ENCODE measurements around the gene BAZ1B. TPM values are rescaled to one million over a fixed set of nuclear protein-coding genes. Genes with fewer than 3 reads are reported as not detected.
"Not testable (repeated sequence)": the region's sequence is repeated elsewhere in the genome, so short reads cannot be mapped to it uniquely, and the experiment has no call there.

Gene BAZ1B
- total RNA-seq, 1 experiment from 2014 or later, result 66.3 TPM

DNA sequence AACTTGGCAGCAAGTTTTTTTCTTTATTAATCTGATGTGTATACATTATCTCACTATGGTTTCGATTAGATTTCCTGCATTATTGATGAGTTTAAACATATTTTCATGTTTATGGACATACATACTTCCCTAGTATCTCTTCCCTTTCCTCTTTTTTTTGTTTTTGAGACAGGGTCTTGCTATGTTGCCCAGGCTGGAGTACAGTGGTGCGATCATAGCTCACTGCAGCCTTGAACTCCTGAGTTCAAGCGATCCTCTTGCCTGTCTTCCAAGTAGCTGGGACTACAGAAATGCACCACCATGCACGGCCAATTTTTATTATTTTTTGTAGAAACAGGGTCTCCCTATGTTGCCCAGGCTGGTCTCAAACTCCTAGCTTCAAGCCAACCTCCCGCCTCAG lies 18.9 kb downstream of the BAZ1B start:
- ATAC-seq, result no peak
- Mint-ChIP-seq H3K4me3 (no peak overlapping the region), H3K27me3 (ENCODE audit: low read depth) (no peaks in the 10 kb centered on the region), H3K9me3 (no peaks in the 10 kb centered on the region), H3K36me3 (peaks cover 69% of the 10 kb centered on the region), H3K27ac (no peak overlapping the region), H3K4me1 (no peaks in the 10 kb centered on the region)
- ChIA-PET POLR2A (no interaction called here), CTCF (no interaction called here)
- peak; percentile 65; the same call in 1 of the 2 replicates for TF ChIP-seq ZNF121 (CRISPR knock-in tag; IDR thresholded peaks at IDR 0.05)
- TF ChIP-seq, protein P1, sequence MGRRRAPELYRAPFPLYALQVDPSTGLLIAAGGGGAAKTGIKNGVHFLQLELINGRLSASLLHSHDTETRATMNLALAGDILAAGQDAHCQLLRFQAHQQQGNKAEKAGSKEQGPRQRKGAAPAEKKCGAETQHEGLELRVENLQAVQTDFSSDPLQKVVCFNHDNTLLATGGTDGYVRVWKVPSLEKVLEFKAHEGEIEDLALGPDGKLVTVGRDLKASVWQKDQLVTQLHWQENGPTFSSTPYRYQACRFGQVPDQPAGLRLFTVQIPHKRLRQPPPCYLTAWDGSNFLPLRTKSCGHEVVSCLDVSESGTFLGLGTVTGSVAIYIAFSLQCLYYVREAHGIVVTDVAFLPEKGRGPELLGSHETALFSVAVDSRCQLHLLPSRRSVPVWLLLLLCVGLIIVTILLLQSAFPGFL (CRISPR knock-in tag; IDR thresholded peaks at IDR 0.05; ENCODE audit: borderline replicate concordance), result no peak
- no peak for DNase-seq (ENCODE audit: low spot score)

DNA sequence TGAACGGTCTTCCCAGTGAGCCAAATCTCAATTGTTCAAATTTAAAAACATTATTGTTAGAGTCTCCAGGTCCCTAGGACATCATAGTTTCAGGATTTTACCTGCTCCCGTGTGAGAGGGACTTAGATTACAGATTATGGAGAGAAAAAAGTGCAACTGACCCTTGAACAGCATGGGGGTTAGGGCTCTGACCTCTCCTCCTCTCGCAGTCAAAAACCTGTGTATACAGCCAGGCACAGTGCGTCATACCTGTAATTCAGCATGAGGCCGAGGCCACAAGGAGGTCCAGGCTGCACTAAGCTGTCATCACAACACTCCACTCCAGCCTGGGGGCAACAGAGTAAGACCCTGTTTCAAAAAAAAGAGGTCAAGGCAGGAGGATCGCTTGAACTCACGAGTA lies 25.5 kb downstream of the BAZ1B start:
- ATAC-seq, result no peak
- Mint-ChIP-seq H3K36me3 (peaks cover 81% of the 10 kb centered on the region), H3K4me3 (no peak overlapping the region), H3K9me3 (no peaks in the 10 kb centered on the region), H3K27me3 (ENCODE audit: low read depth) (no peaks in the 10 kb centered on the region), H3K27ac (no peak overlapping the region), H3K4me1 (no peaks in the 10 kb centered on the region)
- ChIA-PET POLR2A (interaction anchor here (0.7 kb wide), 1 partner anchor 10 kb away, joined by 7 read pairs; no protein-coding TSS in a partner anchor), CTCF (no interaction called here)
- no peak for DNase-seq (ENCODE audit: low spot score)
- TF ChIP-seq ESRRA (CRISPR knock-in tag; IDR thresholded peaks at IDR 0.05; ENCODE audit: borderline replicate concordance) (no peak), SMAD4 (CRISPR knock-in tag; IDR thresholded peaks at IDR 0.05) (no peak), ELF4 (CRISPR knock-in tag; IDR thresholded peaks at IDR 0.05; ENCODE audit: low read depth) (no peak), TEAD4 (CRISPR knock-in tag; IDR thresholded peaks at IDR 0.05) (no peak), TEAD1 (CRISPR knock-in tag; IDR thresholded peaks at IDR 0.05) (no peak), MXD4 (CRISPR knock-in tag; IDR thresholded peaks at IDR 0.05; ENCODE audit: borderline replicate concordance) (no peak), ZNF138 (CRISPR knock-in tag; conservative IDR thresholded peaks at IDR 0.05) (no peak)
- TF ChIP-seq, protein P2, sequence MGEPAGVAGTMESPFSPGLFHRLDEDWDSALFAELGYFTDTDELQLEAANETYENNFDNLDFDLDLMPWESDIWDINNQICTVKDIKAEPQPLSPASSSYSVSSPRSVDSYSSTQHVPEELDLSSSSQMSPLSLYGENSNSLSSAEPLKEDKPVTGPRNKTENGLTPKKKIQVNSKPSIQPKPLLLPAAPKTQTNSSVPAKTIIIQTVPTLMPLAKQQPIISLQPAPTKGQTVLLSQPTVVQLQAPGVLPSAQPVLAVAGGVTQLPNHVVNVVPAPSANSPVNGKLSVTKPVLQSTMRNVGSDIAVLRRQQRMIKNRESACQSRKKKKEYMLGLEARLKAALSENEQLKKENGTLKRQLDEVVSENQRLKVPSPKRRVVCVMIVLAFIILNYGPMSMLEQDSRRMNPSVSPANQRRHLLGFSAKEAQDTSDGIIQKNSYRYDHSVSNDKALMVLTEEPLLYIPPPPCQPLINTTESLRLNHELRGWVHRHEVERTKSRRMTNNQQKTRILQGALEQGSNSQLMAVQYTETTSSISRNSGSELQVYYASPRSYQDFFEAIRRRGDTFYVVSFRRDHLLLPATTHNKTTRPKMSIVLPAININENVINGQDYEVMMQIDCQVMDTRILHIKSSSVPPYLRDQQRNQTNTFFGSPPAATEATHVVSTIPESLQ (CRISPR knock-in tag; IDR thresholded peaks at IDR 0.05), result no peak
- TF ChIP-seq, protein P3, sequence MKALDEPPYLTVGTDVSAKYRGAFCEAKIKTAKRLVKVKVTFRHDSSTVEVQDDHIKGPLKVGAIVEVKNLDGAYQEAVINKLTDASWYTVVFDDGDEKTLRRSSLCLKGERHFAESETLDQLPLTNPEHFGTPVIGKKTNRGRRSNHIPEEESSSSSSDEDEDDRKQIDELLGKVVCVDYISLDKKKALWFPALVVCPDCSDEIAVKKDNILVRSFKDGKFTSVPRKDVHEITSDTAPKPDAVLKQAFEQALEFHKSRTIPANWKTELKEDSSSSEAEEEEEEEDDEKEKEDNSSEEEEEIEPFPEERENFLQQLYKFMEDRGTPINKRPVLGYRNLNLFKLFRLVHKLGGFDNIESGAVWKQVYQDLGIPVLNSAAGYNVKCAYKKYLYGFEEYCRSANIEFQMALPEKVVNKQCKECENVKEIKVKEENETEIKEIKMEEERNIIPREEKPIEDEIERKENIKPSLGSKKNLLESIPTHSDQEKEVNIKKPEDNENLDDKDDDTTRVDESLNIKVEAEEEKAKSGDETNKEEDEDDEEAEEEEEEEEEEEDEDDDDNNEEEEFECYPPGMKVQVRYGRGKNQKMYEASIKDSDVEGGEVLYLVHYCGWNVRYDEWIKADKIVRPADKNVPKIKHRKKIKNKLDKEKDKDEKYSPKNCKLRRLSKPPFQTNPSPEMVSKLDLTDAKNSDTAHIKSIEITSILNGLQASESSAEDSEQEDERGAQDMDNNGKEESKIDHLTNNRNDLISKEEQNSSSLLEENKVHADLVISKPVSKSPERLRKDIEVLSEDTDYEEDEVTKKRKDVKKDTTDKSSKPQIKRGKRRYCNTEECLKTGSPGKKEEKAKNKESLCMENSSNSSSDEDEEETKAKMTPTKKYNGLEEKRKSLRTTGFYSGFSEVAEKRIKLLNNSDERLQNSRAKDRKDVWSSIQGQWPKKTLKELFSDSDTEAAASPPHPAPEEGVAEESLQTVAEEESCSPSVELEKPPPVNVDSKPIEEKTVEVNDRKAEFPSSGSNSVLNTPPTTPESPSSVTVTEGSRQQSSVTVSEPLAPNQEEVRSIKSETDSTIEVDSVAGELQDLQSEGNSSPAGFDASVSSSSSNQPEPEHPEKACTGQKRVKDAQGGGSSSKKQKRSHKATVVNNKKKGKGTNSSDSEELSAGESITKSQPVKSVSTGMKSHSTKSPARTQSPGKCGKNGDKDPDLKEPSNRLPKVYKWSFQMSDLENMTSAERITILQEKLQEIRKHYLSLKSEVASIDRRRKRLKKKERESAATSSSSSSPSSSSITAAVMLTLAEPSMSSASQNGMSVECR (CRISPR knock-in tag; IDR thresholded peaks at IDR 0.05; ENCODE audit: borderline replicate concordance), result no peak
- TF ChIP-seq, protein P4, sequence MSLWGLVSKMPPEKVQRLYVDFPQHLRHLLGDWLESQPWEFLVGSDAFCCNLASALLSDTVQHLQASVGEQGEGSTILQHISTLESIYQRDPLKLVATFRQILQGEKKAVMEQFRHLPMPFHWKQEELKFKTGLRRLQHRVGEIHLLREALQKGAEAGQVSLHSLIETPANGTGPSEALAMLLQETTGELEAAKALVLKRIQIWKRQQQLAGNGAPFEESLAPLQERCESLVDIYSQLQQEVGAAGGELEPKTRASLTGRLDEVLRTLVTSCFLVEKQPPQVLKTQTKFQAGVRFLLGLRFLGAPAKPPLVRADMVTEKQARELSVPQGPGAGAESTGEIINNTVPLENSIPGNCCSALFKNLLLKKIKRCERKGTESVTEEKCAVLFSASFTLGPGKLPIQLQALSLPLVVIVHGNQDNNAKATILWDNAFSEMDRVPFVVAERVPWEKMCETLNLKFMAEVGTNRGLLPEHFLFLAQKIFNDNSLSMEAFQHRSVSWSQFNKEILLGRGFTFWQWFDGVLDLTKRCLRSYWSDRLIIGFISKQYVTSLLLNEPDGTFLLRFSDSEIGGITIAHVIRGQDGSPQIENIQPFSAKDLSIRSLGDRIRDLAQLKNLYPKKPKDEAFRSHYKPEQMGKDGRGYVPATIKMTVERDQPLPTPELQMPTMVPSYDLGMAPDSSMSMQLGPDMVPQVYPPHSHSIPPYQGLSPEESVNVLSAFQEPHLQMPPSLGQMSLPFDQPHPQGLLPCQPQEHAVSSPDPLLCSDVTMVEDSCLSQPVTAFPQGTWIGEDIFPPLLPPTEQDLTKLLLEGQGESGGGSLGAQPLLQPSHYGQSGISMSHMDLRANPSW (CRISPR knock-in tag; conservative IDR thresholded peaks at IDR 0.05; ENCODE audit: low read depth), result no peak
- TF ChIP-seq, protein P5, sequence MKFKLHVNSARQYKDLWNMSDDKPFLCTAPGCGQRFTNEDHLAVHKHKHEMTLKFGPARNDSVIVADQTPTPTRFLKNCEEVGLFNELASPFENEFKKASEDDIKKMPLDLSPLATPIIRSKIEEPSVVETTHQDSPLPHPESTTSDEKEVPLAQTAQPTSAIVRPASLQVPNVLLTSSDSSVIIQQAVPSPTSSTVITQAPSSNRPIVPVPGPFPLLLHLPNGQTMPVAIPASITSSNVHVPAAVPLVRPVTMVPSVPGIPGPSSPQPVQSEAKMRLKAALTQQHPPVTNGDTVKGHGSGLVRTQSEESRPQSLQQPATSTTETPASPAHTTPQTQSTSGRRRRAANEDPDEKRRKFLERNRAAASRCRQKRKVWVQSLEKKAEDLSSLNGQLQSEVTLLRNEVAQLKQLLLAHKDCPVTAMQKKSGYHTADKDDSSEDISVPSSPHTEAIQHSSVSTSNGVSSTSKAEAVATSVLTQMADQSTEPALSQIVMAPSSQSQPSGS (CRISPR knock-in tag; IDR thresholded peaks at IDR 0.05; ENCODE audit: borderline replicate concordance, low read depth), result no peak
- TF ChIP-seq, protein P6, sequence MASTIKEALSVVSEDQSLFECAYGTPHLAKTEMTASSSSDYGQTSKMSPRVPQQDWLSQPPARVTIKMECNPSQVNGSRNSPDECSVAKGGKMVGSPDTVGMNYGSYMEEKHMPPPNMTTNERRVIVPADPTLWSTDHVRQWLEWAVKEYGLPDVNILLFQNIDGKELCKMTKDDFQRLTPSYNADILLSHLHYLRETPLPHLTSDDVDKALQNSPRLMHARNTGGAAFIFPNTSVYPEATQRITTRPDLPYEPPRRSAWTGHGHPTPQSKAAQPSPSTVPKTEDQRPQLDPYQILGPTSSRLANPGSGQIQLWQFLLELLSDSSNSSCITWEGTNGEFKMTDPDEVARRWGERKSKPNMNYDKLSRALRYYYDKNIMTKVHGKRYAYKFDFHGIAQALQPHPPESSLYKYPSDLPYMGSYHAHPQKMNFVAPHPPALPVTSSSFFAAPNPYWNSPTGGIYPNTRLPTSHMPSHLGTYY (CRISPR knock-in tag; IDR thresholded peaks at IDR 0.05), result no peak
- TF ChIP-seq, protein P7, sequence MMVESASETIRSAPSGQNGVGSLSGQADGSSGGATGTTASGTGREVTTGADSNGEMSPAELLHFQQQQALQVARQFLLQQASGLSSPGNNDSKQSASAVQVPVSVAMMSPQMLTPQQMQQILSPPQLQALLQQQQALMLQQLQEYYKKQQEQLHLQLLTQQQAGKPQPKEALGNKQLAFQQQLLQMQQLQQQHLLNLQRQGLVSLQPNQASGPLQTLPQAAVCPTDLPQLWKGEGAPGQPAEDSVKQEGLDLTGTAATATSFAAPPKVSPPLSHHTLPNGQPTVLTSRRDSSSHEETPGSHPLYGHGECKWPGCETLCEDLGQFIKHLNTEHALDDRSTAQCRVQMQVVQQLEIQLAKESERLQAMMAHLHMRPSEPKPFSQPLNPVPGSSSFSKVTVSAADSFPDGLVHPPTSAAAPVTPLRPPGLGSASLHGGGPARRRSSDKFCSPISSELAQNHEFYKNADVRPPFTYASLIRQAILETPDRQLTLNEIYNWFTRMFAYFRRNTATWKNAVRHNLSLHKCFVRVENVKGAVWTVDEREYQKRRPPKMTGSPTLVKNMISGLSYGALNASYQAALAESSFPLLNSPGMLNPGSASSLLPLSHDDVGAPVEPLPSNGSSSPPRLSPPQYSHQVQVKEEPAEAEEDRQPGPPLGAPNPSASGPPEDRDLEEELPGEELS (CRISPR knock-in tag; IDR thresholded peaks at IDR 0.05), result no peak

DNA sequence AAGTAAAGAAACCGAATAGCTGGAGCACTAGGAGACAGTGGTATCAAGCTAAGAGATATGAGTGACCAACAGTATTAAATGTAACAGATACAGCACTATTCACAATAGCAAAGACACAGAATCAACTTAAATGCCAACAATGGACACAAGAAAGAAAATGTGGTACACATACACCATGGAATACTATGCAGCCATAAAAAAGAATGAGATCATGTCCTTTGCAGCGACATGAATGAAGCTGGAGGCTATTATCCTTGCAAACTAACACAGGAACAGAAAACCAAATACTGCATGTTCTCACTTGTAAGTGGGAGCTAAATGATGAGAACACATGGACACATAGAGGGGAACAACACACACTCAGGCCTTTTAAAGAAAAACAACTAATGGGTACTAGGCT lies 26.6 kb downstream of the BAZ1B start:
- peaks cover 81% of the 10 kb centered on the region for H3K36me3 Mint-ChIP-seq
- ATAC-seq; H3K4me3 Mint-ChIP-seq; POLR2A ChIA-PET; H3K9me3 Mint-ChIP-seq; H3K4me1 Mint-ChIP-seq; H3K27me3 Mint-ChIP-seq (ENCODE audit: low read depth); H3K27ac Mint-ChIP-seq; DNase-seq (ENCODE audit: low spot score); CTCF ChIA-PET: not testable (repeated sequence)

Measured in WTC11 (cell line).